Measurements from ENCODE around the gene HNRNPF. TPM values are rescaled to one million over a fixed set of nuclear protein-coding genes. Genes with fewer than 3 reads are reported as not detected.
A peak's percentile ranks its signal among the peaks of the same experiment; 100 is the strongest.

Gene HNRNPF
- total and polyA plus RNA-seq, 2 of the 8 experiments (the other 6 are each of a cell fraction or from before 2014, with no cell fraction given): 209 to 389 TPM

GRCh38 chr10:43371418-43371817 lies 37.6 kb downstream of the HNRNPF start, which contains the start of gene FXYD4:
TSS of gene FXYD4 (plus strand) at chr10:43371636. CDS start at chr10:43373747, 2,111 bp downstream.
- Histone ChIP-seq H2AFZ (ENCODE audit: low read length) (no peak within 1 kb of the TSS), H4K5ac (ENCODE audit: insufficient read length, low read depth, low read length) (no peak within 1 kb of the TSS), H2AK5ac (ENCODE audit: low read depth, low read length) (no peak within 1 kb of the TSS), H4K8ac (ENCODE audit: extremely low read depth, insufficient read depth, low read length) (peak within 1 kb of the TSS; percentile 68), H3K79me1 (ENCODE audit: low read depth, low read length) (no peaks in the 10 kb centered on the region), H2BK20ac (ENCODE audit: low read length) (no peak within 1 kb of the TSS), H3K4me1 (replicated peaks in 1 of 4; ENCODE audit: control insufficient read depth in 3 of 4, insufficient read depth in 4 of 4, low read length in 3 of 4) (peaks cover 3 to 9% (median 5%) of the 10 kb centered on the region in 4 experiments; a peak in 6 of 7 replicates), H2BK15ac (ENCODE audit: low read length) (no peak within 1 kb of the TSS), H4K20me1 (replicated peaks in 1 of 2; ENCODE audit: control insufficient read depth in 1 of 2, insufficient read depth in 2 of 2, low read length in 2 of 2) (no peaks in the 10 kb centered on the region), H2BK120ac (replicated peaks; ENCODE audit: low read depth, low read length) (no peak within 1 kb of the TSS), H4K91ac (replicated peaks; ENCODE audit: insufficient read length, low read length) (no peak within 1 kb of the TSS), H3K9me3 (ENCODE audit: insufficient read depth in 2 of 2, low read depth in 1 of 2, low read length in 1 of 2) (no peaks in the 10 kb centered on the region), H3K4me3 (ENCODE audit: extremely low read depth in 1 of 4, insufficient read depth in 2 of 4, low read depth in 3 of 4, low read length in 4 of 4) (no peak within 1 kb of the TSS), H3K4ac (replicated peaks; ENCODE audit: insufficient read length, low read depth, low read length) (no peak within 1 kb of the TSS), H3K4me2 (ENCODE audit: insufficient read depth in 1 of 2, low read depth in 2 of 2, low read length in 2 of 2) (no peak within 1 kb of the TSS), H2BK12ac (ENCODE audit: low read depth, low read length) (no peak within 1 kb of the TSS), H3K56ac (replicated peaks; ENCODE audit: insufficient read length, low read depth, low read length) (no peak within 1 kb of the TSS), H3K79me2 (ENCODE audit: control insufficient read depth in 1 of 2, insufficient read depth in 2 of 2, low read length in 2 of 2) (no peaks in the 10 kb centered on the region), H3K14ac (ENCODE audit: insufficient read length) (no peak within 1 kb of the TSS), H3K23ac (ENCODE audit: insufficient read length) (no peak within 1 kb of the TSS), H3K36me3 (ENCODE audit: control insufficient read depth in 2 of 4, insufficient read depth in 4 of 4, low read length in 3 of 4) (no peaks in the 10 kb centered on the region), H3K27me3 (replicated peaks in 1 of 4; ENCODE audit: control insufficient read depth in 3 of 4, extremely low read depth in 1 of 4, insufficient read depth in 3 of 4, low read length in 3 of 4) (0 out of 7 replicates have a peak, but pooled peaks cover 0 to 2% (median 0%) of the 10 kb centered on the region in 4 experiments), H3K27ac (ENCODE audit: low read depth, low read length) (no peak within 1 kb of the TSS), H3K18ac (ENCODE audit: extremely low read depth, low read length) (no peak within 1 kb of the TSS), H3K23me2 (ENCODE audit: low read depth, low read length) (no peaks in the 10 kb centered on the region), H3K9ac (replicated peaks in 1 of 4; ENCODE audit: extremely low read depth in 1 of 4, low read depth in 3 of 4, low read length in 3 of 4) (no peak within 1 kb of the TSS), H2BK5ac (ENCODE audit: low read depth, low read length) (no peak within 1 kb of the TSS)
- no peak for FAIRE-seq
- ChIA-PET POLR2A (ENCODE audit: partially characterized antibody) (interaction anchor here (1.6 to 2.4 kb wide), 2 partner anchors 24 kb away, joined by 6 to 7 read pairs; no protein-coding TSS in a partner anchor), CTCF (ENCODE audit: partially characterized antibody) (interaction anchor here (1.0 to 1.6 kb wide), 3 partner anchors 15 to 78 kb away, joined by 3 read pairs; no protein-coding TSS in a partner anchor)
- TF ChIP-seq ATF3 (IDR thresholded peaks at IDR 0.05; ENCODE audit: insufficient read depth, low read depth, low read length) (no peak), RFX5 (IDR thresholded peaks at IDR 0.05; ENCODE audit: borderline replicate concordance, low read depth, low read length) (no peak), CBX8 (IDR thresholded peaks at IDR 0.05; ENCODE audit: borderline replicate concordance, low read depth, low read length) (no peak), BACH1 (IDR thresholded peaks at IDR 0.05; ENCODE audit: low read length) (no peak), SP4 (IDR thresholded peaks at IDR 0.05; ENCODE audit: low read length) (no peak)
- 69% methylated on average over 8 of the region's 13 CpGs; no CpG with 5 or more reads in 1 of the 2 experiments for WGBS, 2 experiments (ENCODE audit: extremely low coverage in 1 of 2, insufficient coverage in 1 of 2, insufficient read length in 1 of 2, insufficient replicate concordance in 2 of 2, low coverage in 1 of 2, low lambda C conversion rate in 2 of 2, missing lambda C conversion rate in 1 of 2)
- no peak for DNase-seq (ENCODE audit: low read depth in 1 of 2, low spot score in 2 of 2)

All from H1 (cell line).